Measurements from ENCODE around the gene OCRL. TPM values are rescaled to one million over a fixed set of nuclear protein-coding genes. Genes with fewer than 3 reads are reported as not detected.

Gene OCRL
- polyA plus RNA-seq, 4 donors, result 8.4 to 20.3 (median 10.5) TPM

GRCh38 chrX:129634541-129634940 is 94.5 kb downstream of the OCRL start:
- H3K4me3 ChIP-seq (ENCODE audit: low read depth in 1 of 3, low read length in 3 of 3), result no peak overlapping the region
- no peaks in the 10 kb centered on the region for H3K9me3 ChIP-seq (ENCODE audit: control insufficient read depth in 2 of 2, insufficient read depth in 1 of 2, low read depth in 1 of 2, low read length in 1 of 2)
- peaks cover 0 to 29% (median 0%) of the 10 kb centered on the region in 3 donors for H3K4me1 ChIP-seq (ENCODE audit: control insufficient read depth in 3 of 3, insufficient read depth in 2 of 3, low read depth in 1 of 3, low read length in 2 of 3)
- no peak for FAIRE-seq
- no peak for DNase-seq
- H3K27ac ChIP-seq (ENCODE audit: low read depth in 1 of 3, low read length in 2 of 3), result no peak overlapping the region
- H3K36me3 ChIP-seq (ENCODE audit: control insufficient read depth in 3 of 3, insufficient read depth in 2 of 3, low read depth in 1 of 3, low read length in 3 of 3), result no peaks in the 10 kb centered on the region
- no peaks in the 10 kb centered on the region for H3K27me3 ChIP-seq (ENCODE audit: control insufficient read depth in 3 of 3, insufficient read depth in 3 of 3, low read length in 3 of 3)
- WGBS, 3 donors, result 69 to 80% (median 79%) methylated on average over 6 to 7 of the region's 7 CpGs

GRCh38 chrX:129636175-129636681 is 96.2 kb downstream of the OCRL start:
- H3K27ac ChIP-seq (ENCODE audit: low read depth in 1 of 3, low read length in 2 of 3), result peak overlapping the region; percentile 75 to 92 (median 91)
- FAIRE-seq (no peak), DNase-seq (peak; percentile 90 to 94)
- no peak overlapping the region for H3K4me3 ChIP-seq (ENCODE audit: low read depth in 1 of 3, low read length in 3 of 3)
- no peaks in the 10 kb centered on the region for H3K27me3 ChIP-seq (ENCODE audit: control insufficient read depth in 3 of 3, insufficient read depth in 3 of 3, low read length in 3 of 3)
- WGBS, 3 donors, result 15 to 47% (median 32%) methylated on average over 8 of the region's 8 CpGs
- H3K36me3 ChIP-seq (ENCODE audit: control insufficient read depth in 3 of 3, insufficient read depth in 2 of 3, low read depth in 1 of 3, low read length in 3 of 3), result no peaks in the 10 kb centered on the region
- peaks cover 0 to 29% (median 0%) of the 10 kb centered on the region in 3 donors for H3K4me1 ChIP-seq (ENCODE audit: control insufficient read depth in 3 of 3, insufficient read depth in 2 of 3, low read depth in 1 of 3, low read length in 2 of 3)
- H3K9me3 ChIP-seq (ENCODE audit: control insufficient read depth in 2 of 2, insufficient read depth in 1 of 2, low read depth in 1 of 2, low read length in 1 of 2), result peaks cover 0 to 3% of the 10 kb centered on the region in 2 donors

GRCh38 chrX:129637217-129638109 is 97.4 kb downstream of the OCRL start:
- WGBS, 3 donors, result 18 to 26% (median 25%) methylated on average over 12 to 13 of the region's 13 CpGs
- H3K9me3 ChIP-seq (ENCODE audit: control insufficient read depth in 2 of 2, insufficient read depth in 1 of 2, low read depth in 1 of 2, low read length in 1 of 2), result peaks cover 0 to 10% of the 10 kb centered on the region in 2 donors
- DNase-seq, result peak; percentile 70
- no peaks in the 10 kb centered on the region for H3K36me3 ChIP-seq (ENCODE audit: control insufficient read depth in 3 of 3, insufficient read depth in 2 of 3, low read depth in 1 of 3, low read length in 3 of 3)
- no peak overlapping the region for H3K4me3 ChIP-seq (ENCODE audit: low read depth in 1 of 3, low read length in 3 of 3)
- FAIRE-seq, result no peak
- peak overlapping the region; percentile 29 to 86 (median 68) for H3K27ac ChIP-seq (ENCODE audit: low read depth in 1 of 3, low read length in 2 of 3)
- H3K27me3 ChIP-seq (ENCODE audit: control insufficient read depth in 3 of 3, insufficient read depth in 3 of 3, low read length in 3 of 3), result no peaks in the 10 kb centered on the region
- H3K4me1 ChIP-seq (ENCODE audit: control insufficient read depth in 3 of 3, insufficient read depth in 2 of 3, low read depth in 1 of 3, low read length in 2 of 3), result peaks cover 0 to 29% (median 0%) of the 10 kb centered on the region in 3 donors

GRCh38 chrX:129638917-129639316 is 98.9 kb downstream of the OCRL start:
- Histone ChIP-seq H3K9me3 (ENCODE audit: control insufficient read depth in 2 of 2, insufficient read depth in 1 of 2, low read depth in 1 of 2, low read length in 1 of 2) (peaks cover 0 to 10% of the 10 kb centered on the region in 2 donors), H3K27ac (ENCODE audit: low read depth in 1 of 3, low read length in 2 of 3) (no peak overlapping the region), H3K4me1 (ENCODE audit: control insufficient read depth in 3 of 3, insufficient read depth in 2 of 3, low read depth in 1 of 3, low read length in 2 of 3) (peaks cover 0 to 29% (median 0%) of the 10 kb centered on the region in 3 donors), H3K27me3 (ENCODE audit: control insufficient read depth in 3 of 3, insufficient read depth in 3 of 3, low read length in 3 of 3) (no peaks in the 10 kb centered on the region), H3K4me3 (ENCODE audit: low read depth in 1 of 3, low read length in 3 of 3) (no peak overlapping the region), H3K36me3 (ENCODE audit: control insufficient read depth in 3 of 3, insufficient read depth in 2 of 3, low read depth in 1 of 3, low read length in 3 of 3) (no peaks in the 10 kb centered on the region)
- WGBS, 3 donors, result 77 to 90% (median 80%) methylated on average over 7 to 8 of the region's 8 CpGs
- FAIRE-seq, result no peak
- DNase-seq, result no peak

GRCh38 chrX:129640737-129641136 is 100.7 kb downstream of the OCRL start:
- FAIRE-seq (no peak), DNase-seq (no peak)
- no peaks in the 10 kb centered on the region for H3K27me3 ChIP-seq (ENCODE audit: control insufficient read depth in 3 of 3, insufficient read depth in 3 of 3, low read length in 3 of 3)

GRCh38 chrX:129641469-129641868 is 101.4 kb downstream of the OCRL start:
- Histone ChIP-seq H3K27me3 (ENCODE audit: control insufficient read depth in 3 of 3, insufficient read depth in 3 of 3, low read length in 3 of 3) (no peaks in the 10 kb centered on the region), H3K27ac (ENCODE audit: low read depth in 1 of 3, low read length in 2 of 3) (no peak overlapping the region), H3K4me3 (ENCODE audit: low read depth in 1 of 3, low read length in 3 of 3) (no peak overlapping the region), H3K36me3 (ENCODE audit: control insufficient read depth in 3 of 3, insufficient read depth in 2 of 3, low read depth in 1 of 3, low read length in 3 of 3) (no peaks in the 10 kb centered on the region), H3K9me3 (ENCODE audit: control insufficient read depth in 2 of 2, insufficient read depth in 1 of 2, low read depth in 1 of 2, low read length in 1 of 2) (peaks cover 0 to 10% of the 10 kb centered on the region in 2 donors), H3K4me1 (ENCODE audit: control insufficient read depth in 3 of 3, insufficient read depth in 2 of 3, low read depth in 1 of 3, low read length in 2 of 3) (peaks cover 0 to 13% (median 0%) of the 10 kb centered on the region in 3 donors)
- FAIRE-seq (no peak), DNase-seq (no peak)
- WGBS, 3 donors, result 70 to 85% (median 84%) methylated on average over 3 of the region's 3 CpGs

More at GRCh38 chrX:129640737-129641136, 100.7 kb downstream of the OCRL start:
- 64 to 95% (median 71%) methylated on average over 1 of the region's 1 CpG for WGBS, 3 donors
- no peak overlapping the region for H3K4me3 ChIP-seq (ENCODE audit: low read depth in 1 of 3, low read length in 3 of 3)
- H3K36me3 ChIP-seq (ENCODE audit: control insufficient read depth in 3 of 3, insufficient read depth in 2 of 3, low read depth in 1 of 3, low read length in 3 of 3), result no peaks in the 10 kb centered on the region
- no peak overlapping the region for H3K27ac ChIP-seq (ENCODE audit: low read depth in 1 of 3, low read length in 2 of 3)
- peaks cover 0 to 10% of the 10 kb centered on the region in 2 donors for H3K9me3 ChIP-seq (ENCODE audit: control insufficient read depth in 2 of 2, insufficient read depth in 1 of 2, low read depth in 1 of 2, low read length in 1 of 2)
- peaks cover 0 to 17% (median 0%) of the 10 kb centered on the region in 3 donors for H3K4me1 ChIP-seq (ENCODE audit: control insufficient read depth in 3 of 3, insufficient read depth in 2 of 3, low read depth in 1 of 3, low read length in 2 of 3)

GRCh38 chrX:129641941-129642340 is 101.9 kb downstream of the OCRL start:
- Histone ChIP-seq H3K27me3 (ENCODE audit: control insufficient read depth in 3 of 3, insufficient read depth in 3 of 3, low read length in 3 of 3) (no peaks in the 10 kb centered on the region), H3K4me3 (ENCODE audit: low read depth in 1 of 3, low read length in 3 of 3) (no peak overlapping the region), H3K9me3 (ENCODE audit: control insufficient read depth in 2 of 2, insufficient read depth in 1 of 2, low read depth in 1 of 2, low read length in 1 of 2) (peaks cover 0 to 10% of the 10 kb centered on the region in 2 donors), H3K4me1 (ENCODE audit: control insufficient read depth in 3 of 3, insufficient read depth in 2 of 3, low read depth in 1 of 3, low read length in 2 of 3) (peaks cover 0 to 8% (median 0%) of the 10 kb centered on the region in 3 donors), H3K27ac (ENCODE audit: low read depth in 1 of 3, low read length in 2 of 3) (no peak overlapping the region), H3K36me3 (ENCODE audit: control insufficient read depth in 3 of 3, insufficient read depth in 2 of 3, low read depth in 1 of 3, low read length in 3 of 3) (no peaks in the 10 kb centered on the region)
- no peak for DNase-seq
- 52 to 89% (median 83%) methylated on average over 3 of the region's 3 CpGs for WGBS, 3 donors
- FAIRE-seq, result no peak

Measured in small intestine (tissue), 7 donors.